ENCODE results near the gene ZNF418.

The ZNF418 gene

GRCh38 chr19:57949296-57949695, 14.1 kb upstream of the ZNF418 start:
- TF ChIP-seq CTCF (IDR thresholded peaks at IDR 0.05; ENCODE audit: low read depth, low read length) = no peak
- no peak overlapping the region for H3K4me3 ChIP-seq (ENCODE audit: low read depth, low read length)

- peak; percentile 34 for TF ChIP-seq CTCF (IDR thresholded peaks at IDR 0.05; ENCODE audit: low read depth, low read length)
- H3K4me3 ChIP-seq (ENCODE audit: low read depth, low read length) = peak within 1 kb of the TSS; percentile 77
Measured at GRCh38 chr19:57947419-57948134, 12.4 kb upstream of the ZNF418 start, which contains the start of gene ZNF256. ZNF256 (minus strand) TSS chr19:57947706; CDS start chr19:57947474, 232 bp downstream.

- TF ChIP-seq CTCF (IDR thresholded peaks at IDR 0.05; ENCODE audit: low read depth, low read length) = no peak
Measured at GRCh38 chr19:57947088-57947418, 11.9 kb upstream of the ZNF418 start.

GRCh38 chr19:57946316-57946715, 11.1 kb upstream of the ZNF418 start:
- no peak for TF ChIP-seq CTCF (IDR thresholded peaks at IDR 0.05; ENCODE audit: low read depth, low read length)
- peak overlapping the region; percentile 77 for H3K4me3 ChIP-seq (ENCODE audit: low read depth, low read length)

More at GRCh38 chr19:57947088-57947418, 11.9 kb upstream of the ZNF418 start:
- H3K4me3 ChIP-seq (ENCODE audit: low read depth, low read length) = peak overlapping the region; percentile 77

- no peak for TF ChIP-seq CTCF (IDR thresholded peaks at IDR 0.05; ENCODE audit: low read depth, low read length)
Measured at GRCh38 chr19:57941593-57941992, 6.4 kb upstream of the ZNF418 start.

GRCh38 chr19:57935731-57936130, 529 bp upstream of the ZNF418 start:
- no peak for TF ChIP-seq CTCF (IDR thresholded peaks at IDR 0.05; ENCODE audit: low read depth, low read length)
- no peak overlapping the region for H3K4me3 ChIP-seq (ENCODE audit: low read depth, low read length)

More at GRCh38 chr19:57941593-57941992, 6.4 kb upstream of the ZNF418 start:
- H3K4me3 ChIP-seq (ENCODE audit: low read depth, low read length) = no peak overlapping the region

- TF ChIP-seq CTCF (IDR thresholded peaks at IDR 0.05; ENCODE audit: low read depth, low read length) = no peak
- no peak overlapping the region for H3K4me3 ChIP-seq (ENCODE audit: low read depth, low read length)
Measured at GRCh38 chr19:57927587-57927986, 7.6 kb downstream of the ZNF418 start.

Measured in WI38 (cell line).